HuH-7 (cell line): ENCODE data around the gene ISL2.

Source experiments
- DNase-seq: peaks from one replicate; pipeline ENCODE4 v3.0.0; 2011; ENCODE audit warnings: low spot score

The ISL2 gene

GRCh38 chr15:76377217-76377616 is 40.6 kb downstream of the ISL2 start:
- no peak for DNase-seq

- DNase-seq, result no peak
These were observed 41.2 kb downstream of the ISL2 start for GRCh38 chr15:76377751-76378150.

DNA sequence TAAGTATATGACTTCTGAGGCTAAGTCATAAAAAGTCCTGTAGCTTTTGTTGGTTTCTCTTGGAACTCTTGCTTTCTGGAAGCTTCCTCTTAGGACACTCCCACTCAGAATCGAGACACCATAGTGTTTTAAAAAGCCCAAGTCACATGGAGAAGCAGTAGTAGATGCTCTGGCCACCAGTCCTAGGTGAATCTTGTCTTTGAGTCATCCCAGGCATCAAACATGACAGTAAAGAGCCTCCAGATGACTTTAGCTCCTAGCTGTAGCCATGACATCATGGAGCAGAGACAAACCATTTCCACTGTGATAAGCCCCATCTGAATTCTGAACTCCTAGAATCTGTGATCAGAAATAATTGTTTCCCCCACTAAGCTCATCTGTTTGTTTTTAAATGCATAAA is 42.1 kb downstream of the ISL2 start:
- no peak for DNase-seq

- no peak for DNase-seq
These were observed 43.7 kb downstream of the ISL2 start for GRCh38 chr15:76380249-76380648.

- no peak for DNase-seq
These were observed 44.8 kb downstream of the ISL2 start for GRCh38 chr15:76381366-76381765.

GRCh38 chr15:76382987-76383728 is 46.6 kb downstream of the ISL2 start:
- DNase-seq, result no peak

- no peak for DNase-seq
These were observed 47.8 kb downstream of the ISL2 start for GRCh38 chr15:76384409-76384808.

GRCh38 chr15:76386178-76386577 is 49.6 kb downstream of the ISL2 start:
- no peak for DNase-seq

GRCh38 chr15:76386926-76387325 is 50.4 kb downstream of the ISL2 start:
- no peak for DNase-seq

GRCh38 chr15:76390571-76390970 is 54.0 kb downstream of the ISL2 start:
- no peak for DNase-seq

DNA sequence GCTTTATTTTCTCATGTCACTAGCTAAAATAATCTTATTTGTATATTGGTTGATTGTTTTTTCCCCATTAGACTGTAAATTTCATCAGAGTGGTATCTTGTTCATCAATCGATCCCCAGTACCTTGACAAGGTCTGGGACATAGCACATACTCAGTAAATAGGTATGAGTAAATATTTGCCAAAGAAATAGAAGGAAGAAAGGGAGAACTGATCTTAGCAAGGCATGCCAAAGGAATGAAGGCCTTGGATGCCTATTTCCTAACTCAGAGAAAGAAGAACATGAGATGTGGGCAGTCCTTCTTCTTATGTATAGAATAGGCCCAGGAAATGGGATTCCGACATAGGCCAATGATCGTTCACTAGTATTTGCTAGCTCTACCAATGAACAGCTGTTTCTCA is 54.7 kb downstream of the ISL2 start:
- DNase-seq, result no peak

DNA sequence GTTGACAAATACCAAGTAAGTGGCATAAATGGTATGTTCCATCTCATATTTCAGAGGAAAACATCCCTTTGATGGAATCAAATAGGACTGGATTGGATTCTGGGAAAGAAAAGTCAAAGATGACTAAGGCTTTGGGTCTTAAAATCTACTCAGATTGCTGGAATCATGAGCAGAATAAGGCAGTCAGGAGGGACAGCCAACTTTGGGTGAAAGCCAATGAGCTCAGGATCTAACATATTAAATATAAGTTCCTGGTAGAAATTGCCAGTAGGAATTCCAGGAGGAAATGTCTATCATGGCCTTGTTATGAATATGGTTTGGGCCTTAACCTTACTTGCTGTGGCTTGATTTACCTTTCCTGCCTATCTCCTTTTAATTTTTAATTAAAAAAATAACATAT is 55.3 kb downstream of the ISL2 start:
- no peak for DNase-seq
